Non-pigmented ciliary epithelial cell (primary cell): ENCODE measurements around the gene ROBO1.
"Not testable (repeated sequence)": the region's sequence is repeated elsewhere in the genome, so short reads cannot be mapped to it uniquely, and the experiment has no call there.

Experiments
- DNase-seq: peaks from one replicate; pipeline ENCODE4 v3.0.0-alpha.2; 2010; ENCODE audit warnings: low read depth

The ROBO1 gene

DNA sequence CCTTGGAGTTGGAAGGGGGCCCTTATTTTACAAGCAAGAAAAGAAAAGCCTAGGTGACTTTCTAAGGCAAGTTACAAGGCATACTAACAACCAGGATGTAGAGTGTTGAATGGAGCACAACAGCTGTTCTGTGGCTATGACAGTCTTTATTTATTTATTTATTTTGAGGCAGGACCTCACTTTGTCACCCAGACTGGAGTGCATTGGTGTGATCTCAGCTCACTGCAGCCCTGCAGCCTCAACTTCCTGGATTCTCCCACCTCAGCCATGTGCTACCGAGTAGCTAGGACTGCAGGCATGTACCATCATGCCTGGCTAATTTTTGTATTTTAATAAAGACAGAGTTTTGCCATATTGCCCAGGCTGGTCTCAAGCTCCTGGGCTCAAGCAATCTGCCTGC is 973.4 kb downstream of the ROBO1 start:
- DNase-seq: no peak

DNA sequence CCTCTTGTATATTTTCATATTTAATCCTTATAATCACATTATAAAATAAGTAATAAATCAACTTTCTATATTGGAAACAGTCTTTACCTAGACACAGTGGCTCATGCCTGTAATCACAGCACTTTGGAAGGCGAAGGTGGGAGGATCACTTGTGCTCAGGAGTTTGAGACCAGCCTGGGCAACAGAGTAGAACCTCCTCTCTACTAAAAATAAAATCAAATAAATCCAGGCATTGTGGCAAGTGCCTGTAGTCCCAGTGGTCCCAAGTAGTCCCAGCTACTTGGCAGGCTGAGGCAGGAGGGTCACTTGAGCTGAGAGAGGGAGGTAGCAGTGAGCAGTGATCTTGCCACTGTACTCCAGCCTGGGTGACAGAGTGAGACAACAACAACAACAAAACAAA is 975.1 kb downstream of the ROBO1 start:
- DNase-seq: no peak

GRCh38 chr3:78792212-78792611 is 975.6 kb downstream of the ROBO1 start:
- DNase-seq: no peak

DNA sequence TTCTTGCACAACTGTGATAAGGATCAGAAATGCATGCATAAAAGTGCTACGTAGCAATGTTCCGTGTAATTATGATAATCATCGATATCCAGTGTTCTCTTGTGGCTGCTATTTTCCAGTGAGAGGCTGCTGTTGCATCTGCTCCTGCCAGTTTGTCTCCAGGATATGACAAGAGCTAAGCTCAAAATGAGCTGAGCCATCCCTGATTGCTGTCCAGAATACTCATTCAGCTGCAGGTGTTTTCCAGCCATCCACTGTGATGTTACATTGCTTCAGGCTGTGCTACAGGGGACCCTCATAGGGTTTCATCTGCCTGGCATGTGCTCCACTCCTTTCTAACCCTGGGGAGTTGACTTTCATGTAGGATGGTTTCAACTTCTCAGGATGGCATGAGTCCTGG is 976.0 kb downstream of the ROBO1 start:
- DNase-seq: no peak

DNA sequence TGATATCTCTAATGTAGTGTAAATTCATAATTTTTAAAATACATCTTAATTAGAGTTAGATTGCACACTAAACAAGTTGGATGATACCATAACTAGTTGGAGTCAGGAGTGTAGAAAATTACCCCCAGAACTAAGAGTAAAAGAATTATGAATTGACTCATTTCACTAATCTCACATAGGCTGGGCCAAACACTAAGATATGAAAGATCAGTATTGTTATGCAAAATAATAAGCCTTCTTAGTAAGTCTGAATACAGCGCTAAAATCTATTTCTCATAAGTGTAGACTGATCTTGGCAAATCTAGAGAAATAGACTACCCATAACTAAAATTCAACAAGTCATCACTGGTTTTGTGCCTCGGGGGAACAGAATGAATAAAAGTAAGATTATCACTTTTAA is 979.0 kb downstream of the ROBO1 start:
- no peak for DNase-seq

DNA sequence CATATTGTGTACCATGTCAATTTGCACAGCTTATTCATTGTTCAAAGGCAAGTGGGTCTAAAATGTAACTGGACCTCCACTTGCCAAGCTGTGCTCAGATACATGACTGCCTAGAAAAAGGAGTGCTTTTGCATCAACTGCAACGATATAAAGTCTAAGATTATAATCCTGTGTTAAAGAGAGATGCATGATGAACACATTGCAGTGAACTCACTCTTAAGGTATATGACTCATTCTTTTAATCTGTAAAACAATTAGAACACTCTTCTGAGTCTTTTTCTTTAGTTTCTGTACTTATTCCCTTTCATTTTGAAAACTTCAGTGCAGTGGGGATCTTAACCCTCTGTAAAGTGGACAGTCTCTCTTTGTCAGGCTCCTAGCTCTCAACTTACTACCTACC is 982.8 kb downstream of the ROBO1 start:
- DNase-seq: no peak

GRCh38 chr3:78781351-78781750 is 986.4 kb downstream of the ROBO1 start:
- DNase-seq: no peak

DNA sequence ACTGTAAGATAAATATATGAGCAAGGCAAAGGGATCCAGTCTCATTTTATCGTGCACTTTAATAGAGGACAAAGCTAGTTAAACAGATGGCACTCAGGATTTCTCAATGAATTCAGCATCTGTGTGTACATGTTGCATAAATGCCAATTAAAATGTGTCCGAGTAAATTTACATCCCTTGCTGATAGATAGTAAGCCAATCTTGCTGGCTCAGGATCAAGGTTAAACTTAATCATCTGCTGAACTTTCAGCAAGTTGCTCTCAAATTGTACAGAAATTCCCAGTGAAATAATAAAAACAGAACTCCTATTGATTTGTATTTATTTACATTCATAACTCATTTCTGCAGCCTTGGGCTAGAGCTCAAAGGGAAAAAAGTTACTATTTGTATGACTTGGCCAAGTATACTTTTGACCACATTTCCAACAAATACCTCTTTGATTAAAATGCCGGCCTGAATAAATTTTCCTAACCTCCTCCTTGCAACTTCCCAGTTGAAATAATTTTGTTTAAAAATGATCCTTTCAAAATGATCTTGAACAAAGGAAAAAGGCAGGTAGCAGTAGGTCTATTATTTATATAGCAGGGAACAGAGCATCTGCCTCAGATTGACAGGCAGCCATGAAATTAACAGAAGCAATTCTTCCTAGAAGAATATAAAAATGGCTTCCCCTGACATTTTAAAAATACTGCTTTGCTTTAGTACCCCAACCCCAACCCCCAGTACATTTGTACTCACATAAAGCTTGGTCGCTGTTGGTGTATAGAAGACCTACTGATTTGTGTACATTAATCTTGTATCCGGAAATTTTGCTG is 1001.9 kb downstream of the ROBO1 start:
- DNase-seq: no peak

- no peak for DNase-seq
These were observed 1003.2 kb downstream of the ROBO1 start for GRCh38 chr3:78764634-78765033.

DNA sequence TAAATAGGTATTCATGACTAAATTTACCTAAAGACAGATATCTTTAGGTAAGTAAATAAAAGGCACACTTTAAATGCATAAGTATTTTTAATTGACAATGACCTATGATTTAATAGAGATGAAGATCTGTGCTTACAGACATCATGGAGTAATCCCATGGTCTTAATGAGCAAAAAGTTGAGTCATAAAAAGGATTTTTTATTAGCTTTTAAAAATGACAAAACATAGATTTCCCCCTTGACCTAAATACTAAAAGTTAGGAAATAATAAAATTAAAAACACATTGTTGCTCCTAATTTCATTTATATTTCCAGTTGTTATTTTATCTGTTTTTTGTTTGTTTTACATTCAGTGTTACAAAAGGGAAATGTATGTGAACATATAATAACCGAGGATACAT is 1005.7 kb downstream of the ROBO1 start:
- no peak for DNase-seq

DNA sequence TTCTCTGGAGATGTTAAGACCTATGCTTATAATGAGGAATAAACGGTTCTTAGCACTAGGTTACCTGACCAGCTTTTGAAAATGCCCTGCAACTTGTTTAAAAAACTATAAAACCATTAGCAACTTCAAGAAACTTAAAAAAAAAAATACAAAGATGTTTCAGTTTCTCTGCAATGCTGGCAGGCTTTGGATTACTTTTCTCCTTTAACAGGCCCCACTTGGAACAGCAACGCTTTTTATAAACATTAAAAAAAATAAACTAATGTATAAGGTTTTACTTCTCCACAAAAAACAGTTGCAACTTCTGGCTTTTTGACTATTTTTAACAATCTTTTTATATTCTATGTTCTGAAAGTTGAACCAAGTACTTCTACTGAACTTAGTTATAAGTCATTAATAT is 1006.7 kb downstream of the ROBO1 start:
- DNase-seq: no peak

- no peak for DNase-seq
These were observed 1010.1 kb downstream of the ROBO1 start for GRCh38 chr3:78757731-78758130.

DNA sequence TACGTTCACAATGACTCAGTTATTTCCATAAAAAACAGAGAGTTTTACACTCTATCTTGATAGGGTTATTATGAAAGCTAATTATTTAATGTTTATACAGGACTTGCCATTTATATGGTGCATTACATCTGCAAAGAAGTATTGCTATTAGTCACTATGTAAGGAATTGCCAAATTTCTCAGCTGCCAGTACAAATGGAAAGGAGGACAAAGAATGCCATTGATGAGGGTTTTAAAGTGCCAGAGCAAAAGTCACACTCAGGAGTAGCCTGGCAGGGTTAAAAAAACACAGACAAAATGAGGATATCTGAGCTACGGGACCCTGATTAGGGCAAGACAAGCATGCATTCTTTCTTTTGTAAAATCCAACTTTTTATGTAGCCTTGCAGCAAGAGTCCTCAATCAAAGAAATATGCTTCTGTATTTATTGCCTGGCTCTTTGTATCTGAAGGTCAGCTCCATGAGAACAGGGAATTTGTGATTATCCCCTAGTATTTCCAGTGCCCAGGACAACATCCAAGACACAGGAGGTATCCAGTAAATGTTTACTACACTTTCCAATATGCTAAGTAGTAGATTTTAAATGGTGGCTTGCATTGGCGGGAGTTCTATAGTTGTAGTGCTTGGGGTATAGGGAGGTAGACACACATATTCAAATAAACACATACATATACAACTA is 1013.6 kb downstream of the ROBO1 start:
- DNase-seq: no peak

- DNase-seq: no peak
These were observed 1016.5 kb downstream of the ROBO1 start for GRCh38 chr3:78751266-78751665.

DNA sequence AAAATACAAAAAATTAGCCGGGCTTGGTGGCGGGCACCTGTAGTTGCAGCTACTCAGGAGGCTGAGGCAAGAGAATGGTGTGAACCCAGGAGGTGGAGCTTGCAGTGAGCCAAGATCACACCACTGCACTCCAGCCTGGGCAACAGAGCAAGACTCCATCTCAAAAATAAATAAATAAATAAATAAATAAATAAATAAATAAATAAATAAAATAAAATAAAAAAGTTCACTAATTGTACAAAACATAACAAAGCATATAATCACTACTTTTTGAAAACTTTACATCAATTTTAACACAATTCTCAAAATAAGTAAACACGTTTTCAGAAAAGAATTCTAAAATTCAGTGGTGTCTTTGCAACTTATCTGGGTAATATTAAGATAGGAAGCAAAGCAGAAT is 1017.5 kb downstream of the ROBO1 start:
- not testable (repeated sequence) for DNase-seq

DNA sequence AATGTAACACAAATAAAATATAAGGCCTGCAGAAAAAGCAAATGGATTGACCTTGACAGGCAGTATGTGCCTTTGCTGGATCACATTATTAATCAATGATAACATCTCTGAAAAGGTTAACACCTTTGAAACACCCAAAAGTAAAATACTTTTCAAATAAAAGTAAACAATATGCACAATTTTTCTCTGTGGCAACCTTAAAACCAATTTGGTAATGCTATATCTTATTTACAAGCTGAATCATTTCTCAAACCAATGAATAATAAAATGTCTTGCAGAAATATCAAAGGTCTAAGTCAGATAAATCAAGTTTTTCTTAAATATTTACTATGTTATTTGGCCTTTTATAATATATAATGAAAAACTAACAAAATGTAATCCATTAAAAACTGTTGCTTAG is 1018.7 kb downstream of the ROBO1 start:
- no peak for DNase-seq

GRCh38 chr3:78745847-78746246 is 1022.0 kb downstream of the ROBO1 start:
- no peak for DNase-seq

DNA sequence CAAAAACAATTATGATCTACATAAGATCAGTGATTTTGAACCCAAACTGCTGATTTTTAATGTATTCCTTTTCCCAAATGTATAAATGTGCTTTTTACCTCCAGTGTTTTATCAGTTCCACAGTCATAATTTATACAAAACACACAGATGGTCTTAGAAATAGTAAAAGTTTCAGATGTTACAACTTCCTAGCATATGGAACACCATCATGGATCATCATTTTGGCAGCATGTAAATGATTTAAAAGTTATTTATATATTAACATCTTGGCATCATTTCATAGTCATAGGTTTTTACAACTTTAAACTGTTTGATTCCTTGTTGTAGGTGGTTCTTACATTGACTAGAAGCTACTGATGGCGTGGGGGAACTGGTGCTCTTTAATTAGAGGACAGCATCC is 1025.3 kb downstream of the ROBO1 start:
- no peak for DNase-seq

GRCh38 chr3:78742041-78742440 is 1025.8 kb downstream of the ROBO1 start:
- DNase-seq: no peak

DNA sequence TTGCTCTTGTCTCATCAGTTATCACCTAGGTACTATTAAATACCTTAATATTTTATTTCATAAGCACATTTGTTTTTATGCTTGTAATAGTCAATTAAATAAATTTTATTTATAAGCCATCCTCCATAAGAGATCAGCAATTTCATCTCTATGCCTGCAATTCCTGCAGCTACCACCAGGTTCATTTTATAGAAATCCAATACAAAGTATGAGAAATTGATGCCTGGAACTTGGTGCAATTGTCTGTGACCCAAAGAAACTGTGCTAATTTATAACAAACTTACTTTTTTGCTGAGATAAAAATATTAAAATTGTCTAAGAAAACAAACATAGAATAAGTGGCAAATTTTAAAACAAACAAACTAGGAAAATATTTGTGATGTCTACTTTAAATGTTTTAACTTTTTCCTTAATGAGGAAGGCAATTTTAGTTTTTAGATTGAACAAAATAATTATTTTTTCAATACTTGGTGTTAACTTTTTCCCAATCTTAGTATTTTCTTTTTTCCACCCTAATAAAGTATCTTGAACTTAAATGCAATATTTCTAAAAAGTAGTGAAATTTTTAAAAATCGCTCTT is 1026.6 kb downstream of the ROBO1 start:
- no peak for DNase-seq

DNA sequence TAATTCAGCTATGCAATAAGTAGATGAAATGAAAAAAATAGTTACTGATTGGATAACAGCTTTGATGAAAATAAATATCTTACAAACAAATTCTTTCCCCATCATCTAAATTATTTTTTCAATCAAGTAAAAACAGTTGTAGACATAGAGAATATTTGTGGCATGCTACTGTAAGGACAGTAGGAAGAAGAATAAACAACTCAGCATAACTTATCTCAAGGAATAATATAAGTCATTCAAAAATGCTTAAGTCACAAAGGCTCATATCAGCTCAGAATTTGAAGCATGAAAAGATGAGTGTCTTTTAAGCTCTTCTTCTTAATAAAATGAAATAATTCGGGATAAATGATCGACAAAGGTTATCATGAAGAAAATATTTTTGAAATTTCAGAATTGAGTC is 1029.0 kb downstream of the ROBO1 start:
- no peak for DNase-seq

DNA sequence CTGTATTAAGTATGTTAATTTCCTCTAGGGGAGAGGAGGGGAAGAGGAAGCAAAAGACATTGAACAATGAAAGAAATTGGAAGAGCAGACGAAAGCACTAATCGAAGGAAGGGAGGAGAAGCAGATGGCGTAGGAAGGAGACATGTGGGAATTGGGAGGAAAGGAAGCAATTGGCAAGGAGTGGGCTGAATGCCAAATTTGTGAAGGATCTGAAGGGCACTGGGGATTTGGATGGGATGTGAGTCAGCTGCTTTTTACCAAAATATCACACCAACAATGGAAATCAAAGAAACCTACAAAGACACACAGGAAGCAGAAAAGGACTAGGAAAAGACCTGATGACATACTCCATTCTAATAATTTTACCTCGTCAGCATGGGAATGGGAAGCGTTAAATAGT is 1029.8 kb downstream of the ROBO1 start:
- DNase-seq: no peak

DNA sequence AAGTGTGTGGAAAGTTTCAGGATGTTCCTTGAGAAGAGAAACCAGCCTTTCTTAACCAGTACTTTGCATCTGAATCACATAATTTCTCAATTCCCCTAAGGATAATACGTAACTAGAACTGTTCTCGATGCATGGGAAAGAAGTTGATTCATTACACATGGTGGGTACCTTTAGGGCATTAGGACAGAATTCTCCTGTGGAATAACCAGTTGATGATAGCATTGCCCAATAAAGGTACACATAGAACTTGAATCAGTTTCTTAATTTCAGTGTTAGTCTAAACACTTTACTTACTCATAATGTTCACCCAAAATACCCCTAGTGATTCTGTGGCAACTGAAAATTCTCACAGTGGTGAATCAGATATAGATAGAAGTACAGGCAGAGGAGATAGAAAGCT is 1030.9 kb downstream of the ROBO1 start:
- DNase-seq: no peak
